ENCODE data around the gene MYOC.
"Not testable (repeated sequence)": the region's sequence is repeated elsewhere in the genome, so short reads cannot be mapped to it uniquely, and the experiment has no call there.

MYOC gene

DNA sequence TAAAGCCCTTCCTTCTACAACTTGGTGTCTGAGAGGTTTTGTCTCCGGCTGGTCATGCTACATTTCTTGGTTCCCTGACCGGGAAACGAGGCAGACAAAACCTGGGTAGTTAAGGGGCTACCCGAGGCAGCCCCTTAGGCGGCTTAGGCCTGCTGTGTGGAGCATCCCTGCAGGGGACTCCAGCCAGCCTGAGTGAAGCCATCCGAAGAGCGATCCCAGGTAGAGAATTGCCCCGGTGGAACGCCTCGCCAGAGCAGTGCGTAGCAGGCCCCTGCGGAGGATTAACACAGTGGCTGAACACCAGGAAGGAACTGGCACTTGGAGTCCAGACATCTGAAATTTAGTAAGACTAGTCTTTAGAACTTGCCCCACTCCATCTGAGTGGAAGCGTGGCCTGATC lies 51.6 kb downstream of the MYOC start:
- no peak for DNase-seq

DNA sequence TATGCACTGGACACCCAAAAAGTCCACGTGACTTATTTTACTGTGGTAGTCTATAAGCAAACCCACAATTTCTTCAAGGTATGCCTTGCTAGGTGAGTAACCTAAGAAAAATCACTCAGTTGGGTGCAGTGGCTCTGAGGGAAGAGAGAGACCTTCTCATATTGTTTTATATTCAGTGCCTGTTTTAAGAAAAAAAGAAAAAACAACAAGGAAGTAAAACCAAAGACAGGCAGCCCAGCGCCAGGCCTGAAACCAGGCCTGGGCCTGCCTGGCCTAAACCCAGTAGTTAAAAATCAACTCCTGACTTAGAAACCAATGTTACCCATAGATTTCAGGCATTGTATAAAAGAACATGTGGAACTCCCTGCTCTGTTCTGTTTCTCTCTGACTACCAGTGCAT lies 52.2 kb downstream of the MYOC start:
- not testable (repeated sequence) for DNase-seq

DNA sequence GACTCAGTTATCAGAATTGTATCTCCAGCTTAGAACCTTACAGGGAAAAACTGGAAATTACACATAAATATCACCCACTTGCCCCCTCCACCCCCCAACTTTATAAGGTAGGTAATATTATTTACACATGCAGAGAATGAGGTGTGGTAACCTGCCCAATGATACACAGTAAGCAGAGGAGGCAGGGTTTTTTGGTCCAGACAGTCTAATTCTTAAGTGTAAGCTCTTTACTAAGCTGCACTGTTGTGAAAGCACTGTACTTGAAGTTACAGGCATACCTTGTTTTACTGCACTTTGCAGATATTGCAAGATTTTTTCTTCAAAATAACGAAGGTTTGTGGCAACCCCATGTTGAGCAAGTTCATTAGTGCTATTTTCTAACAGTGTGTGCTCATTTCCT lies 55.3 kb downstream of the MYOC start:
- peak in 1 of 2 donors; percentile 15 for DNase-seq

DNA sequence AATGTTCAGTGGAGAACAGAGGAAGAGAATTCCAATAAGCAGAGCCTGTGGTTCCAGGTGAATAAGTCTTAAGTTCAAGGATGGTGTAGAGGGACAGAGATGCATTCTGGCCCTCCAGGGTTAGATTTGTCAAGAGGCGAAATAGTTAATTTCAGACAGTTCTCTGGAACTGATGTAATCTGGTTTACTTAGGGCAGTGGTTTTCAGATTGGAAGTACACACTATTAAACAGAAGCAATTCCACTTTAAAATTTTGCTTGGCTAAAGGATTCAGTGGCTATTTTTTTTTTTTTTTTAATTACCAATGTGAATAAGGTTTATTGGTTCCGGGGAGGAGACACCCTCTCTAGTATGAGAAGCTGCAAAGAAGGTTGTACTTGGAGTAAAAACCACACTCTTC lies 55.8 kb downstream of the MYOC start:
- no peak for DNase-seq

DNA sequence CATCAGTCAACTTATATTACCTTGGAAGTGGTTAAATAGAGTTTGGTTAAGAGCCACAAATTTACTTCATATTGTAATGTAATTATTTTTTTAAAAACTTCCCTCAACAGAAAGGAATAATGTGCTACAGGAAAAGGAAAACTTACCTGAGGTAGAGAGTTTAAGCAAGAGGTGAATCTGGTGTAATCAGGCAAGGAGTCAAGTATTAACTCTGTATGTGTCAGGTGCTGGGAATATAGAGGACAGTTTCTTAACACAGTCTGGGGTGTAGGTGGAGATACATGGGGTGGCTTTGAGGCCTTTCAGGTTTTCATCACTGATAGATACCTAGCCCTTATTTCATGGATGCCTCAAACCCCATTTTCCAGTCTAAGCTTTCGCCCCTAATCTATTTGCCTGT lies 56.4 kb downstream of the MYOC start:
- DNase-seq: no peak

DNA sequence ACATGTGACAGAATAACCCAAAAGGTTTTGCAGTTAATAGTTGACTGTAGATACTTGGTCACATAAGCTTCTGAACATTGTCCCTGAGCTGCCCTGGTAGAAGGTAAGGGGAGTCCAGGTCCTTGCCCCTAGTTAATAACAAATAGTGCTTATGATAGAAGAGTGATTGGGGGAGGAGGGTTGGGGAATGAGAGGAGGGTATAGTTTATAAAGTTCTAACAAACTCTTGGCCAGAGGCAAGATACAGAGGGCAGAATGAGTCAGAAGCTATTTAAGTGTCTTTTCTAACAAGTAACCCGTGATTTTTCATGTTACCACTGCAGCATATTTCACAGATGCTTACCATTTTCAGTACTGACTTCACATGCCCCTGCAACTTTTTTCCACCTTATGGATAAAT lies 57.2 kb downstream of the MYOC start:
- DNase-seq: no peak

DNA sequence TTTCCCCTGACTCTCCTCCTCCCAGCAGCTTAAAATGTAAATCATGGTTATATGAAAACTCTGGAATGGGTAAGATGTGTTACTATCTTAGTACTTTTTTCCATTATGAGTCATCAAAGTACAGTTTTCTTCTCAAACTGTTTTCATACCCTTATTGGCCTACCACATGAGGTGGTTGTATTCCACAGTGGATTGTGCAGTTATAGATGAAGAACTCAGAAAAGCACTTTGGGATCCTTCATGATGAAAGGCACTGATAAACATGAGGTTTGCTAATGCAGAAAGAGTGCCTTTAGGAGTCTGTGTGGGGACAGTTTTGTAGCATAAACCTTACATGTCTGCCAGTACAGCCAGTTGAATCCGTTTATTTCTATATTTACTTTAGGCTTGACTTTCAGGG lies 62.5 kb downstream of the MYOC start:
- DNase-seq: no peak

DNA sequence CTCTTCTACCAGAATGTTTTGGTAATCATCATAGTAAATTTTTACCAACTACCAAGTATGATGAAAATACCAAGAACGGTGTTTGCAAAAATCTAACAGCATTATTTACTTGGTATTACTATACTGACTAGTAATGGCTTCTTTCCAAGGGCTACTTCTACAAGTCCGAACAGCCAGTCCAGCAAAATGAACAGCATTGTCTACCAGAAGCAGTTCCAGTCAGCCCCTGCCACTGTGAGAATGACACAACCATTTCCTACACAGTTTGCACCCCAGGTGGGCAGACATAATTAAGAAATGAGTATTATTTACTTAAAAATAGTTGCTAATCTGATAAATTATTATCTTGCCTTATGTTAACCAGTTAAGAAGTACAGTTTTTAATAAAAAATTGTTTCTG lies 64.3 kb downstream of the MYOC start:
- DNase-seq: no peak

DNA sequence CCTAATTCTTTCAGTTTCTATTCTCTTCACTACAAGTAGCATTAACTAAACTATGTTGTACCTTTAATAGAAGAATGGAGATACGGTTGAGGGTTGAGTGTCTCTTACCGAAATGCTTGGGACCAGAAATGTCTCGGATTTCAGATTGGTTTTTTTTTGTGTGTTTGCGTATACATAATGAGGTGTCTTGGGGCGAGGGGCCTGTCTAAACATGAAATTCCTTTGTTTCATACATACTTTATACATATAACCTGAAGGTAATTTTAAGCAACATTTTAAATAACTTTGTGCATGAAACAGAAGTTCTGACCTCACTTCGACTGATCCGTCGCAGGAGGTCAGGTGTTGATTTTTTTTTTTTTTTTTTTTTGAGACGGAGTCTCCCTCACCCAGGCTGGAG lies 66.8 kb downstream of the MYOC start:
- DNase-seq: no peak

Measured in inflammatory macrophage (primary cell).